Neural cell (in vitro differentiated cells): ENCODE measurements around the gene ZFP62.

Experiments used
- CTCF ChIP-seq: fragments of 450-650 bp; IDR thresholded peaks from 2 replicates; pipeline ENCODE4 v1.5.1; 2014; ENCODE audit warnings: antibody characterized with exemption, mild to moderate bottlenecking, moderate library complexity; ENCODE audit not compliant: poor library complexity, severe bottlenecking
- EP300 ChIP-seq: fragments of 450-650 bp; conservative IDR thresholded peaks from 2 replicates; pipeline ENCODE4 v1.6.1; 2014; ENCODE audit warnings: antibody characterized with exemption, mild to moderate bottlenecking, moderate library complexity; ENCODE audit not compliant: poor library complexity, severe bottlenecking
- EZH2 ChIP-seq: fragments of 200-600, 300-800 bp; shearing (Covaris generic), sonication (generic); IDR thresholded peaks from 2 replicates; pipeline ENCODE4 v1.6.1; 2014; ENCODE audit warnings: antibody characterized with exemption, low read length, borderline replicate concordance, mild to moderate bottlenecking; ENCODE audit not compliant: insufficient read depth, poor library complexity, severe bottlenecking
- MXI1 ChIP-seq: fragments of 450-650 bp; conservative IDR thresholded peaks from 2 replicates; pipeline ENCODE4 v1.6.1; 2014; ENCODE audit warnings: antibody characterized with exemption, mild to moderate bottlenecking; ENCODE audit not compliant: poor library complexity, severe bottlenecking
- POLR2AphosphoS5 ChIP-seq: IDR thresholded peaks from 2 replicates; pipeline ENCODE4 v1.6.1; 2012
- RAD21 ChIP-seq: fragments of 450-650 bp; conservative IDR thresholded peaks from 2 replicates; pipeline ENCODE4 v1.6.1; 2014; ENCODE audit warnings: antibody characterized with exemption, mild to moderate bottlenecking, moderate library complexity
- REST ChIP-seq: IDR thresholded peaks from 2 replicates; pipeline ENCODE4 v1.6.1; 2012; ENCODE audit warnings: borderline replicate concordance
- SMC3 ChIP-seq: fragments of 450-650 bp; conservative IDR thresholded peaks from 2 replicates; pipeline ENCODE4 v1.6.1; 2014; ENCODE audit warnings: antibody characterized with exemption, mild to moderate bottlenecking, moderate library complexity; ENCODE audit not compliant: poor library complexity
- TAF1 ChIP-seq: IDR thresholded peaks from 2 replicates; pipeline ENCODE4 v1.6.1; 2012; ENCODE audit warnings: low read depth

- no peak for TF ChIP-seq CTCF
- no peak for TF ChIP-seq SMC3
- no peak for TF ChIP-seq EP300
- TF ChIP-seq EZH2, result no peak
- TF ChIP-seq MXI1, result no peak
- TF ChIP-seq TAF1, result no peak
- TF ChIP-seq REST, result no peak
- no peak for TF ChIP-seq RAD21
- TF ChIP-seq POLR2AphosphoS5, result no peak
These were observed 43.0 kb downstream of the ZFP62 start for GRCh38 chr5:180817893-180818674.
